GM18526 (cell line): ENCODE results near the gene AMDHD2.

Source experiments
- POLR2A ChIP-seq: IDR thresholded peaks from 3 replicates; pipeline ENCODE4 v1.6.1; 2011; ENCODE audit not compliant: insufficient read length; ENCODE audit errors: extremely low read depth

The AMDHD2 gene

DNA sequence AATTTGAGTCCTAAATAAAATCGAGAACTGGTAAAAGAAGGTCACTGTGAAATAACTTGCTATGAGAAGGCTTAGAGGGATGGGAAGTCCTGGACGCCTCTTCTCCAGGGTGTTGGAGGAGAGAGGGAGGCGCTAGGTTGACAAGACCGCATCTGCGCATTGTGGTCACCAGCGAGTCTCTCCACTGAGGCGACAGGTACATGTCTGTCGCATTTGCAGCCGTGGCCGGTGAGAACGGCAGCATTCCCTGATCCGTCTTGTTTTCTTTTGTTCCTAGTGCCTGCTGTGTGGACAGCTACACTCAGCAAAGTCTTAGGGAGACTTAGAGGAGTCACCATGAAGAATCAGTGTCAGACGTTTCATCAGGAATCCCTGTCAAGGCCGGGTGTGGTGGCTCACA, 14.5 kb upstream of the AMDHD2 start:
- no peak for TF ChIP-seq POLR2A

DNA sequence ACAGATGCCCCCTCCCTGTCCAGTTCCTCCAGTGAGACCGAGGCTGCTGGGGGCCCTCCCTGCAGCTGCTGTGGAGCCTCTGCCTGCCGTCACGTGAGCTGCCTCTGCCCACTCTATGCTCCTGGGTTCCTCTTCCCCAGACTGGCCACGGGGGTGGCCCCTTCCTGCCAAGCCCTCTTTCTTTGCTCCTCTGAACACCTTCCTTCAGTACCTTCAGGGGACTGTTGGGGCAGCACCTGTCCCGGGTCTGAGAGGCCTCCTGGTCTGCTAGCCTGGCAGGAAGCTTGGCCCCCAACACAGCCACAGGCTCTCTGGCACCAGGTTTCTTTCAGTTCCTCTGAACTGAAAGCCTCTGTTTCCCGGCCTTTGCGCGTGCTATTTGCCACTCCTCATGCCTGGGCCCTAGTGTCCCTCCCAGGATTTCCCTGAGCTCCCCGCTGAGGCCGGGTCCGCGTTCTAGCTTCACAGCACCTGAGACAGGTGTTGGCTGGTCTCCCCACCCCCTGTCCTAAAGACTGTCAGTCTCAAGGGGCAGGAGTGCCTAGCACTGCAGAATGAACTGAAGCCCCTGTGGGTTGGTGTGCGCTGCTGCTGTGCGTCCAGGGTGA, 13.0 kb upstream of the AMDHD2 start:
- TF ChIP-seq POLR2A: no peak

DNA sequence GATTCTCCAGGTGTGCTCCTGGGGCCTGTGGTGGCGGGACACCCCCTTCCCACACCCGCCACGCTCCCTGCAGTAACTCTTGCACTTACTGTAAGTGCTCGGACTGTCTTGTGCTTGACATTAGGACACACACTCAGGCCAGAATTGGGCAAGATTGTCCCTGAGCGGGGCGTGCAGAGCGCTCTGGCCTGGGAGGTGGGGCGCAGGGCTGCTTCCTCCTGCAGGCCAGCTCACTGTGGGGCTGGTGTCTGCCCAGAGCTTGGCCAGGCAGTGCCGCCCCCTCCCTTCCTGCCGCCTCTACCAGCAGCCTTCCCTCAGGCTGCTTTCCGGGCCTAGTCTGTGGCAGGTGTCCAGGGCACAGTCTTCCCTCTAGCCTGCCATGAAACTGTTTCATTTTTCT, 12.5 kb upstream of the AMDHD2 start:
- TF ChIP-seq POLR2A: no peak

DNA sequence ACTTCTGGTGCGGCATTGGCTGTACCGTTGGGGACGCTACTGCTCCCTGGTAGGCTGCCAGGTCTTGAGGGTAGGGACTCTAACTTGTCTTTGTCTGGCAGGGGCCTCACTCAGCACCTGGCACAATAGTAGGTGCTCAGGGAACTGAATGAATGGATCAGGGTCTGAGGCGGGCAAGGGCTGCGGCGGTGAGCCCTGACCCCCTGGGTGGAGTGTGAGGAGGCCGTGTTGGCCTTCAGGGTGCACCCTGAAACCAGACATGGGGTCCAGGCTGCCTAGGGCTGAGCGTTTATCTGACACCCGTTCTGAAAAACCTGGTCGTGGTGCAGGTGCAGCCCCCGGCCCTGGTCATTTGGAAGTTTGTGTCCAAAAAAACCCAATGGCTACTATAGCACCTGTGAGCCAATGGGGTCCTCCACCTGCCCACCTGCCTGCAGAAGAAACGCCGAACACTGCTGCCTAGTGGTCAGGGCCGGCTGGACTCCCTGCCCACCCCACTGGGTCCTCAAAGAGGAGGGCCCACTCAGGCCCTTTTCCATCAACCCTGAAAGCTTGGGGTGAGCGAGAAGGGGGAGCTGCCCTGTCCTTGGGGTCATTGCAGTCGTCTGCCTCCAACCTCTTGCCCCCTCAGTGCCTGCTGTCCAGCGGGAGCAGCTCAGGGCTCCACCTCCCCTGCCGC, 11.3 kb upstream of the AMDHD2 start:
- no peak for TF ChIP-seq POLR2A

DNA sequence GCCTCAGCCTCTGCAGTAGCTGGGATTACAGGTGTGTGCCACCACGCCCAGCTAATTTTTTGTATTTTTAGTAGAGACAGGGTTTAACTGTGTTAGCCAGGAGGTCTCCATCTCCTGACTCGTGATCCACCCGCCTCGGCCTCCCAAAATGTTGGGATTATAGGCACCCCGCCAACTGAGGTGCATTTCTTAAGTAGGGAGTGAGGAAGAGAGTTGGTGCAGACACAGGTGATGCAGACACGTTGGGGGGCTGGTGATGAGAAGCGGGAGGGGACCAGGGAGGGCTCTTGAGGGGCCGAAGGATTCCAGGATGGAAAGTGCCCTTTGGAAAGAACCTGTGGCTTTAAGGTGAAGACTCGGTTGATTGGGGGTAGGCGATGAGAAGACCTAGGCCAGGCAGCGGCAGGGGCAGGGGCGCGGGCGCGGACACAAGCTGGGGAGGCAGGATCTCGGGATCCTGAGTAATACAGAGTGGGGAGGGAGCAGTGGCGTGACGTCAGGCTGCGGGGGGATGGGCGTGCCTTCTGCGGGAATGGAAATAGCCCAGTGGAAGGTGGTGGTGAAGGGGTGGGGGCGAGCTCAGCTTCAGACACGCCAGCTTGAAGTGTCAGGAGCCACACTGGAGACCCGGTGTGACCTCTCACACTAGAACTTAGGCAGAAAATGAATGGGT, 8.9 kb upstream of the AMDHD2 start:
- no peak for TF ChIP-seq POLR2A

DNA sequence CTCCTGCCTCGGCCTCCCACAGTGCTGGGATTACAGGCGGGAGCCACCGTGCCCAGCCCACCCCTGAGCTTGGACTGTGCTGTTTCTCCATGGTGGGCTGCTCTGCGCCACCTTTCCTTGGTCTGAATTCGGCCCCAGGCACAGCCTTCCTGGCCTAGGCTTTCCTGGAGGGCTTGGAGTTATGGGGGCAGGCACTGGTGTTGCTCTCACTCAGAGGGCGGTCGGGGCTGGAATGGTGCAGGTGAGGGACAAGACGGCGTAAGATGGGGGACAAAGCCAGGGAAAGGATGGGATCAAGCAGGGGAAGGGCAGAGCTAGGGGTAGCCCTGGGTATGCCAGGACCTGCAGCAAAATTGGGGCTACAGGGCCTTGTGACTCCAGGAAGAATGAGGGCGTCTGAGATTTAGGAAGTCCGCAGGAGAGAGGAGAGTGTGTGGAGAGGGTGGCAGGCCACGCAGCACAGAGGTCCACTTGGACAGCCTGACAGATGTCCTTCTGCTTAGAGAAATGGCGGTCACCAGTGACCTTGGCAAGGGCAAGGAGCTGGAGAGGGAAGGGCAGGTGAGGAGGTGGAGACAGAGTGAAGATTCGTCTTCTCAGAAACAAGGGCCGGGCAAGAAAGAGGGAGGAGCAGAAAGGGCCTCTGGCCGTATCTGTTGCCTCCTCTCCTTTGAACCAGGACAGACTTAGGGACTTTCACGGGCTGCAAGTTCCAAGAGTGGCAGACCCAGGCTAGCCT, 8.0 kb upstream of the AMDHD2 start:
- no peak for TF ChIP-seq POLR2A

DNA sequence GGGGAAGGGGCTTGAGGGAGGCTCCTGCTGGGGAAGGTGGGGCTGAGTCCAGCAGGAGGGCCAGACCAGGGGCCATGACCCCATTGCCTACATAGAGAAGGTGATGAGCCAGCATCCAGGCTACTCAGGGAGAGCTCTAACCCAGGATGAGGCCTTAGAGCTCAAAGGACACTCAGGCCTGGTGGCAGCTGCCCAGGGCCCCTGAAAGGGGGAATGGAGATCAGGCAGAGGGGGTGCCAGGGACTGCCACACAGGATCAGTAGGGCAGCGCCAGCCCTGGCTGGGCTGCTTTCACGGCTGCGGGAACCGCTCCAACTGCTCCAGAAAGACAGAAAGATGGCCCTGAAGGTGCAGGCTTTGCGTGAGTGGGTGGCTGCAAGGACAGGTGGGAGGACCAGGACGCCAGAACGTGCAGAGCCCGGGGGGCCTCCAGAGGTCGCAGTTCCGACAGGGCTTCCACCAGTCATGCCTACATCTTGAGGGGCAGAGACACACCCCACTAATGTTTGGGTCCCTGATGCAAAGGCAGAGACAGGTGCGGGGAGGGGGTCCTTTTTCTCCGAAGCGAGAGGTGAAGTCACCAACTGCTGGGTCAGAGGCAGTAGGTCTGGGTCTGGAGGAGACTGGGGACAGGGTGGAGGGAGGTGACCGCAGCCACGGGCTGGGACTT, 7.3 kb upstream of the AMDHD2 start:
- TF ChIP-seq POLR2A: no peak

DNA sequence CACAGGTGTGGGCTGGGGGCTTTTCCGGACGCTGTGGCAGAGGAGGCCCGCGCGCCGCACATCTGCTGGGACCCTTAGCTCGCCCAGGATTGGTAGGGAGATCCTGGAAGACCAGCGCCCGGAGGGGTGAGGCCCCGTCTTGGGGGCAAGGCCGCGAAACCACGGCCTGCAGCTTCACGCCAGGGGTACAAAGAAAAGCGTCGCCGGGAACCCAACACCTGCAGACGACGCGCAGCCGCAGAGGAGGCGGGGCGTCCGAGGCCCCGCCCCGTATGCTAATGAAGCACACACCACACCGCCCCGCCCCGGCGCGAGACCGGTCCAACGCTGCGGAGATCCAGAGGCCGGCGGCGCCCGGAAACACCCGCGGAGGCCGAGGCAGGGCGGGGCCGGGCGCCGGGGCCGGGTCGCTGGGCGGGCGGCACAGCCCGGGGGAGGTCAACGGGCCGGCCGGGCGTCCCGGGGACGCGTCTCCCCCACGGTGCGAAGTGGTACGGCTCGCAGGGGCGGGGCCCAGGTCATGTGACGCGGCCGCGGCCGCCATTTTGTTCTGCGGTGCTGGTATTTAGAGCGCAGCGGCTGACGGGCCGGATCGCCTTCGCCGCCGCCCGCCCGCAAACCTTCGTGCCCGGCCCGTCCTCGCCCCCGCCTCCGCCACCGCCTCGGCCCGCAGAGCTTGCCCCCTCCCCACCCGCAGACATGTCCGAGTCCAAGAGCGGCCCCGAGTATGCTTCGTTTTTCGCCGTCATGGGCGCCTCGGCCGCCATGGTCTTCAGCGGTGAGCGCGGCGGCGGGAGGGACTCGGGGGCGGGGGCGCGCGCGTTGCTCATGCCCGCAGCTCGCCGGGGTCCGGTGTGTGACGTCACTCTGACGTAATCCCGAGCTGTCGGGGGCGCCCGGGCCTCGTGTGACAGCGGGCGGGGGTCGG, 6.5 kb upstream of the AMDHD2 start, which contains the start of gene ATP6V0C:
Gene ATP6V0C (plus strand): TSS at position 548 of the 928 bp plus-strand sequence. CDS start 152 bp downstream, at position 700.
- peak; percentile 90 for TF ChIP-seq POLR2A

DNA sequence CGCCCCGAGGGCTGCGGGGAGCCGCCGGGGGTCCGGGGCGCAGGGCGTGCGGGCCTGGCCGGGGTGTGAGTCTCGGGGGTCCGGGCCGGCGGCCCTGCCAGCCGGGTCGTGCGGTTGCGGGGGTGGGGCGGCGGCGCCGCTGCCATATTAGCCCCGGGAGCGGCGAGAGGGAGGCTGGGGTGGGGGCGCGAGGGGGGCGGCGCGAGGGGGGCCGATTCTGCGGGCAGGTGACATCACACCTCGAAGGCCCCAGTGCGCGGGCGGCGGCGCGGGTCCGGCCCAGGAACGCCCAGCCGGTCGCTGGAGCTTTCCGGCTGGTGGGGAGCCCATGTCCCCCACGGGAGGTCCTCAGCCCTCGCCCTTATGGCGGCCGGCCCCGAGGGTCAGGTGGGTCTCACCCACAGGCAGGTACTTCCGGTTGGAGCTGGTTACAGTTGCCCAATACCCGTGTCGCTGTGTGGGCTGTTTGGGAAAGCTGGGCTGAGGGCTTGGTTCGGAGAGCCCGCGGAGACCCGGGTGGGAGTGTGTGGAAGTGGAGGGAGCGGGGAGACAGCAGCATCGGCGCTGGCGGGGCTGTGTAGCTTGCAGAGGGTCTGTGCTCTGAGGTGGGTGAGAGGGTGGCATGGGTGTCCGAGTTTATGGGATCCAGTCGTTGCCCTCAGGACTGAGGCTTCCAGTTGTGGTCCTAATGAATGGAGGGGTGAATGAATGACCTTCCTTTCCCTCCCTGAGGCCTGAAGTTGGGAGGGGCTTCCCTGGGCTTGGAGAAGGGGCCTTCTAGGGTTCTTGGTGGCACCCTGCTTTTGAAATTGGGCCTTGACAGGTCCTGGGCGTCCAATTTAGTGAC, 5.6 kb upstream of the AMDHD2 start:
- TF ChIP-seq POLR2A: no peak

DNA sequence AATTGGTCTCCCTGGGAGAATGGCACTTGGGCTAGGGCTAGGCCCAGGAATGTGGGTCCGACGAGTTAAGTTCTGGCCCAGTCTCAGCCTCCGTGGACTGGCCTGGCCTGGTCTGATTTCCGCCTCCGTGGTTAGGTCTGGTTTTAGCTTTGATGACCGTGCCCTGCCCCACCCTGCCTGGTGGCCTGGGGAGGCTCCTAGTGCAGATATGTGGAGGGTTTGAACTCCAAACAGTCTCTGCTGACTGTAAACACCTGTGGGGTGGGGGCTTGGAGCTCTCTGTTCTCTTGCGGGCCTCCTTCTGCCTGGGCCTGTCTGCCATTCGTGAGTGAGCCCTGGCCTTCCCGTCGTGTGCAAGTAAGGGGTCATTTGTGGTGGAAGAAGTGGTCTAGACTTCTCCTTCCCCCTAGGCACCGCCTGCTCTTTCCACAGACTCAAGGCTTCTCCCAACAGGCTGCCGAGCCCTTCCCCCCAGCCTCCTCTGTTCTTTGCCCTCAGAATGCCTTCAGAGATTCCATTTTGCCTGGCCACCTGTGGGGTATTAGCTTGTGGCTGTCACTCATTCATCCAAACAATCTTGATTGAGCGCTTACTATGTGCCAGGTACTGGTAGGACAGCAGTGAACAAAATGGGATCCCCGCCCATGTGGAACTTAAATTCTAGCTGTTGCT, 4.9 kb upstream of the AMDHD2 start:
- TF ChIP-seq POLR2A: no peak

DNA sequence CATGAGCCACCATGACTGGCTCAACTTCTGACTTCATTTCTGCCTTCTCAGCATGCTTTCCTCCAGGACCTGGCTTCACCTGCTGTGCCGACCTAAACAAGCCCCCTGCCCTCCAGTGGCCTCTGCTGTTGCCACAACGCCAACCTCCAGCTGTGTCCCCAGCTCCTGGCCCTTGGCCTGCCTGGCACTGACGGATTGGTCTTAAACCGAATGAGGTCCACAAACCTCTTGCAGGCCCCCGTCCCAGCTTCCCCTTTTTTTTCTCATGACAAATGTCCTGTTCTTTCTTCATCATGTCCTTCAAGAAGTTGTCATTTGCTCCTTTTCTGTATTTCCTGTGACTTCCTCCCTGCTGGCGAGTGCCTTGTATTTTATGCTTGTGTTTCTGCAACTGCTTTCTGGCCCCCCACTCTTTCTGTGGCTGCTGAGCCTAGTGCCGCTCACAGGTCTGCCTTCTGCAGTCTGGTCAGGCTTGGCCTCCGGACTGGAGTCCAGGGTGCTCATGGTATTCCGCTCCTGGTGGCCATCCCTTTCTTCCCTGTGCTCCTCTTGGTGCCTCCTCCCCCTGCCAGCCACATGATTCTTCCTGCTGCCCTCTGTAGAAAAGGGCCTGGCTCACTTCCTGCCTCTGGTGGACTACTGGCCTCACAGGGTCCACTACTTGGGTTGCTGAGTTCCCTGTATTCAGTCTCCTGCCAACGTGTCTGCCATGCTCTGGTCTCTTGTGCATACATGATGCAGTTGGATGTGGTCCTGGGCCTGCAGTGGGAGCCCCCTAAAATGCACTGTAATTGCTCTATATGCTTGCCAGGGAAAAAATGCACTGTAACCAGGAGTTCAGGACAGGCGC, 3.6 kb upstream of the AMDHD2 start:
- no peak for TF ChIP-seq POLR2A
